Keratinocyte (primary cell): ENCODE data around the gene NECTIN4. TPM values are rescaled to one million over a fixed set of nuclear protein-coding genes. Genes with fewer than 3 reads are reported as not detected.

Experiments
- DNase-seq: peaks from one replicate; pipeline ENCODE4 v3.0.0-alpha.2; 2011; ENCODE audit warnings: low read depth, missing footprints, low spot score
- FAIRE-seq: peaks from 2 replicates; lab custom pipeline; 2011; peaks lifted over from hg19 to GRCh38; lab: Jason Lieb, UNC
- H2AFZ ChIP-seq: 2 replicates; pipeline ENCODE4 v1.6.0; 2012; ENCODE audit warnings: low read length, control low read depth, inconsistent platforms; ENCODE audit not compliant: control insufficient read depth
- H3K27ac ChIP-seq: 2 replicates; pipeline ENCODE4 v1.5.1; 2011; ENCODE audit warnings: low read length; ENCODE audit not compliant: control insufficient read depth, insufficient read depth
- H3K27me3 ChIP-seq: 3 replicates; pipeline ENCODE4 v1.6.0; 2011; ENCODE audit warnings: low read length; ENCODE audit not compliant: control insufficient read depth, insufficient read depth; ENCODE audit errors: extremely low read depth
- H3K36me3 ChIP-seq, 2 experiments: 2 replicates in 1 of 2; 3 replicates in 1 of 2; pipeline ENCODE4 v1.5.1; 2011; ENCODE audit warnings: low read length in 2 of 2, mild to moderate bottlenecking in 1 of 2; ENCODE audit not compliant: control insufficient read depth in 2 of 2, insufficient read depth in 2 of 2; ENCODE audit errors: extremely low read depth in 1 of 2
- H3K4me1 ChIP-seq: 3 replicates; pipeline ENCODE4 v1.5.1; 2011; ENCODE audit warnings: low read length; ENCODE audit not compliant: control insufficient read depth, insufficient read depth; ENCODE audit errors: extremely low read depth
- H3K4me2 ChIP-seq: 3 replicates; pipeline ENCODE4 v1.6.0; 2011; ENCODE audit warnings: low read depth, low read length; ENCODE audit not compliant: control insufficient read depth, insufficient read depth; ENCODE audit errors: extremely low read depth
- H3K4me3 ChIP-seq, 3 experiments: fragments of 200-600 bp in 1 of 3; sonication (generic) in 1 of 3; 2 replicates in 2 of 3; 3 replicates in 1 of 3; pipeline ENCODE4 v1.5.1; 2011 to 2016; ENCODE audit warnings: low read length in 3 of 3, mild to moderate bottlenecking in 3 of 3, control low read depth in 2 of 3, inconsistent platforms in 1 of 3, low read depth in 1 of 3, mixed read lengths in 1 of 3, mixed run types in 1 of 3, moderate library complexity in 1 of 3; ENCODE audit not compliant: control insufficient read depth in 2 of 3, insufficient read depth in 2 of 3; ENCODE audit errors: extremely low read depth in 1 of 3
- H3K79me2 ChIP-seq: 2 replicates; pipeline ENCODE4 v1.6.0; 2012; ENCODE audit warnings: low read length; ENCODE audit not compliant: control insufficient read depth, insufficient read depth
- H3K9ac ChIP-seq: 3 replicates; pipeline ENCODE4 v1.6.0; 2011; ENCODE audit warnings: low read length; ENCODE audit not compliant: control insufficient read depth, insufficient read depth; ENCODE audit errors: extremely low read depth
- H3K9me1 ChIP-seq: 3 replicates; pipeline ENCODE4 v1.6.0; 2011; ENCODE audit warnings: low read length; ENCODE audit not compliant: control insufficient read depth, insufficient read depth; ENCODE audit errors: extremely low read depth
- H3K9me3 ChIP-seq: 2 replicates; pipeline ENCODE4 v1.5.1; 2012; ENCODE audit warnings: low read depth, low read length; ENCODE audit not compliant: control insufficient read depth
- H4K20me1 ChIP-seq: 3 replicates; pipeline ENCODE4 v1.6.0; 2011; ENCODE audit warnings: low read length; ENCODE audit not compliant: control insufficient read depth, insufficient read depth; ENCODE audit errors: extremely low read depth
- EZH2 ChIP-seq: IDR thresholded peaks from one replicate; pipeline ENCODE4 v1.6.1; 2012; ENCODE audit warnings: inconsistent platforms, mild to moderate bottlenecking, low read length, moderate library complexity
- dilution Hi-C: fragments of 300-500 bp; cut with MboI; formaldehyde crosslinking; loops from one replicate; pipeline ENCODE4 v1.7.0; 2020; ENCODE audit warnings: low sequenced_read_pairs; ENCODE audit not compliant: extremely low pct_ligation_motif_present
- polyA plus RNA-seq, 5 experiments: library from polyadenylated mRNA; depleted of rRNA in 3 of 5; stranded (reverse) in 3 of 5; stranded (forward) in 1 of 5; unstranded in 1 of 5; fragments of >200 nt; gene quantifications; 1 replicate in 1 of 5; 2 replicates in 3 of 5; 3 replicates in 1 of 5; pipeline versions ENCODE4 v1.2.1 to v1.2.3, GENCODE V29; 2011 to 2012; ENCODE audit warnings: missing spikeins in 2 of 5, low read depth in 1 of 5, low replicate concordance in 1 of 5
- TF ChIP-seq, protein P1 (sequence below), 3 experiments: IDR thresholded peaks in 1 of 3; conservative IDR thresholded peaks in 1 of 3; optimal IDR thresholded peaks in 1 of 3; 2 replicates in 2 of 3; 3 replicates in 1 of 3; pipeline versions ENCODE3 to v1.5.1; 2011; ENCODE audit warnings: low read length in 3 of 3, mild to moderate bottlenecking in 3 of 3, moderate library complexity in 2 of 3, control low read depth in 1 of 3, inconsistent platforms in 1 of 3; ENCODE audit not compliant: insufficient read depth in 2 of 3; ENCODE audit errors: extremely low read depth in 1 of 3

The NECTIN4 gene
- polyA plus RNA-seq, 1 donor (not counting 4 experiments of a cell fraction or from before 2014, with no cell fraction given), result 8.6 TPM

- H3K9ac ChIP-seq, result no peak overlapping the region
- peaks cover 11 to 36% of the 10 kb centered on the region in 2 experiments for H3K36me3 ChIP-seq
- no peak overlapping the region for H3K4me2 ChIP-seq
- H3K4me1 ChIP-seq, result no peaks in the 10 kb centered on the region
- dilution Hi-C loops, result no loop called here
- peaks cover 58% of the 10 kb centered on the region for H3K79me2 ChIP-seq
- no peaks in the 10 kb centered on the region for H4K20me1 ChIP-seq
- no peaks in the 10 kb centered on the region for H3K27me3 ChIP-seq
- H2AFZ ChIP-seq, result no peak overlapping the region
- H3K9me1 ChIP-seq, result no peaks in the 10 kb centered on the region
- no peak for TF ChIP-seq EZH2
- TF ChIP-seq, protein P1, sequence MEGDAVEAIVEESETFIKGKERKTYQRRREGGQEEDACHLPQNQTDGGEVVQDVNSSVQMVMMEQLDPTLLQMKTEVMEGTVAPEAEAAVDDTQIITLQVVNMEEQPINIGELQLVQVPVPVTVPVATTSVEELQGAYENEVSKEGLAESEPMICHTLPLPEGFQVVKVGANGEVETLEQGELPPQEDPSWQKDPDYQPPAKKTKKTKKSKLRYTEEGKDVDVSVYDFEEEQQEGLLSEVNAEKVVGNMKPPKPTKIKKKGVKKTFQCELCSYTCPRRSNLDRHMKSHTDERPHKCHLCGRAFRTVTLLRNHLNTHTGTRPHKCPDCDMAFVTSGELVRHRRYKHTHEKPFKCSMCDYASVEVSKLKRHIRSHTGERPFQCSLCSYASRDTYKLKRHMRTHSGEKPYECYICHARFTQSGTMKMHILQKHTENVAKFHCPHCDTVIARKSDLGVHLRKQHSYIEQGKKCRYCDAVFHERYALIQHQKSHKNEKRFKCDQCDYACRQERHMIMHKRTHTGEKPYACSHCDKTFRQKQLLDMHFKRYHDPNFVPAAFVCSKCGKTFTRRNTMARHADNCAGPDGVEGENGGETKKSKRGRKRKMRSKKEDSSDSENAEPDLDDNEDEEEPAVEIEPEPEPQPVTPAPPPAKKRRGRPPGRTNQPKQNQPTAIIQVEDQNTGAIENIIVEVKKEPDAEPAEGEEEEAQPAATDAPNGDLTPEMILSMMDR (optimal IDR thresholded peaks at IDR 0.05 in 1 of 3, IDR thresholded peaks at IDR 0.05 in 1 of 3, conservative IDR thresholded peaks at IDR 0.05 in 1 of 3; ENCODE audit: extremely low read depth in 1 of 3, insufficient read depth in 2 of 3, low read length in 3 of 3), result no peak
- H3K9me3 ChIP-seq, result no peaks in the 10 kb centered on the region
- no peak overlapping the region for H3K4me3 ChIP-seq
- FAIRE-seq (no peak), DNase-seq (no peak)
- H3K27ac ChIP-seq, result no peak overlapping the region
Observed at GRCh38 chr1:161127649-161128048, 38.3 kb upstream of the NECTIN4 start.

- Histone ChIP-seq H2AFZ (no peak overlapping the region), H3K9ac (no peak overlapping the region), H3K27me3 (no peaks in the 10 kb centered on the region), H3K36me3 (peaks cover 28 to 44% of the 10 kb centered on the region in 2 experiments), H3K9me3 (no peaks in the 10 kb centered on the region), H3K27ac (no peak overlapping the region), H3K9me1 (no peaks in the 10 kb centered on the region), H3K4me1 (peaks cover 18% of the 10 kb centered on the region), H3K4me3 (no peak overlapping the region), H4K20me1 (no peaks in the 10 kb centered on the region), H3K79me2 (peaks cover 36% of the 10 kb centered on the region), H3K4me2 (no peak overlapping the region)
- DNase-seq, result no peak
- TF ChIP-seq, protein P1 (optimal IDR thresholded peaks at IDR 0.05 in 1 of 3, IDR thresholded peaks at IDR 0.05 in 1 of 3, conservative IDR thresholded peaks at IDR 0.05 in 1 of 3; ENCODE audit: extremely low read depth in 1 of 3, insufficient read depth in 2 of 3, low read length in 3 of 3), result no peak
- TF ChIP-seq EZH2, result no peak
- dilution Hi-C loops, result no loop called here
- no peak for FAIRE-seq
Observed at GRCh38 chr1:161122967-161123366, 33.6 kb upstream of the NECTIN4 start.
